ENCODE measurements around the gene DMBX1. TPM values are rescaled to one million over a fixed set of nuclear protein-coding genes. Genes with fewer than 3 reads are reported as not detected.

Gene DMBX1
- total and polyA plus RNA-seq, 2 of the 13 experiments (the other 11 are each of a cell fraction or from before 2014, with no cell fraction given) = not detected

- TF ChIP-seq, protein P1, sequence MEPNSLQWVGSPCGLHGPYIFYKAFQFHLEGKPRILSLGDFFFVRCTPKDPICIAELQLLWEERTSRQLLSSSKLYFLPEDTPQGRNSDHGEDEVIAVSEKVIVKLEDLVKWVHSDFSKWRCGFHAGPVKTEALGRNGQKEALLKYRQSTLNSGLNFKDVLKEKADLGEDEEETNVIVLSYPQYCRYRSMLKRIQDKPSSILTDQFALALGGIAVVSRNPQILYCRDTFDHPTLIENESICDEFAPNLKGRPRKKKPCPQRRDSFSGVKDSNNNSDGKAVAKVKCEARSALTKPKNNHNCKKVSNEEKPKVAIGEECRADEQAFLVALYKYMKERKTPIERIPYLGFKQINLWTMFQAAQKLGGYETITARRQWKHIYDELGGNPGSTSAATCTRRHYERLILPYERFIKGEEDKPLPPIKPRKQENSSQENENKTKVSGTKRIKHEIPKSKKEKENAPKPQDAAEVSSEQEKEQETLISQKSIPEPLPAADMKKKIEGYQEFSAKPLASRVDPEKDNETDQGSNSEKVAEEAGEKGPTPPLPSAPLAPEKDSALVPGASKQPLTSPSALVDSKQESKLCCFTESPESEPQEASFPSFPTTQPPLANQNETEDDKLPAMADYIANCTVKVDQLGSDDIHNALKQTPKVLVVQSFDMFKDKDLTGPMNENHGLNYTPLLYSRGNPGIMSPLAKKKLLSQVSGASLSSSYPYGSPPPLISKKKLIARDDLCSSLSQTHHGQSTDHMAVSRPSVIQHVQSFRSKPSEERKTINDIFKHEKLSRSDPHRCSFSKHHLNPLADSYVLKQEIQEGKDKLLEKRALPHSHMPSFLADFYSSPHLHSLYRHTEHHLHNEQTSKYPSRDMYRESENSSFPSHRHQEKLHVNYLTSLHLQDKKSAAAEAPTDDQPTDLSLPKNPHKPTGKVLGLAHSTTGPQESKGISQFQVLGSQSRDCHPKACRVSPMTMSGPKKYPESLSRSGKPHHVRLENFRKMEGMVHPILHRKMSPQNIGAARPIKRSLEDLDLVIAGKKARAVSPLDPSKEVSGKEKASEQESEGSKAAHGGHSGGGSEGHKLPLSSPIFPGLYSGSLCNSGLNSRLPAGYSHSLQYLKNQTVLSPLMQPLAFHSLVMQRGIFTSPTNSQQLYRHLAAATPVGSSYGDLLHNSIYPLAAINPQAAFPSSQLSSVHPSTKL (CRISPR knock-in tag; IDR thresholded peaks at IDR 0.05) = peak; percentile 41; the same call in 1 of the 2 replicates
- TF ChIP-seq ZNF234 (CRISPR knock-in tag; conservative IDR thresholded peaks at IDR 0.05) = no peak
- TF ChIP-seq CHCHD3 (CRISPR knock-in tag; IDR thresholded peaks at IDR 0.05) = no peak
- 0 out of 2 replicates have a peak, but pooled peaks have one; percentile 29 for TF ChIP-seq HNRNPL (IDR thresholded peaks at IDR 0.05; ENCODE audit: low read depth, low read length)
- no peak for TF ChIP-seq ZNF274 (CRISPR knock-in tag; IDR thresholded peaks at IDR 0.05)
- TF ChIP-seq SKI (IDR thresholded peaks at IDR 0.05; ENCODE audit: partially characterized antibody) = peak; percentile 25
- TF ChIP-seq USF2 (IDR thresholded peaks at IDR 0.05; ENCODE audit: low read depth, low read length) = no peak
- no peak for TF ChIP-seq USF2 (CRISPR knock-in tag; IDR thresholded peaks at IDR 0.05; ENCODE audit: borderline replicate concordance)
- peak; percentile 80 for TF ChIP-seq RARA (CRISPR knock-in tag; IDR thresholded peaks at IDR 0.05)
- TF ChIP-seq ZNF687 (CRISPR knock-in tag; IDR thresholded peaks at IDR 0.05) = peak; percentile 30; the same call in 1 of the 2 replicates
- TF ChIP-seq RXRA (CRISPR knock-in tag; IDR thresholded peaks at IDR 0.05) = peak; percentile 51; the same call in 1 of the 2 replicates
- TF ChIP-seq ZFX (CRISPR knock-in tag; IDR thresholded peaks at IDR 0.05; ENCODE audit: low read depth) = 0 out of 2 replicates have a peak, but pooled peaks have one; percentile 26
- peak; percentile 41; the same call in 1 of the 2 replicates for TF ChIP-seq SALL1 (CRISPR knock-in tag; IDR thresholded peaks at IDR 0.05)
- peak; percentile 39; the same call in 1 of the 2 replicates for TF ChIP-seq HNF4G (IDR thresholded peaks at IDR 0.05; ENCODE audit: borderline replicate concordance, low read depth, low read length)
- no peak for TF ChIP-seq HNF4G (CRISPR knock-in tag; IDR thresholded peaks at IDR 0.05; ENCODE audit: borderline replicate concordance, low read depth)
- TF ChIP-seq HNF4A (CRISPR knock-in tag; IDR thresholded peaks at IDR 0.05) = peak; percentile 84
- 0 out of 2 replicates have a peak, but pooled peaks have one; percentile 30 for TF ChIP-seq RXRB (CRISPR knock-in tag; IDR thresholded peaks at IDR 0.05; ENCODE audit: borderline replicate concordance)
- TF ChIP-seq PHF8 (CRISPR knock-in tag; IDR thresholded peaks at IDR 0.05) = no peak
- peak; percentile 37 for TF ChIP-seq TBL1XR1 (IDR thresholded peaks at IDR 0.05; ENCODE audit: borderline replicate concordance, low read length, partially characterized antibody)
Measured at GRCh38 chr1:46526691-46527291, 37.2 kb downstream of the DMBX1 start (continued).
